CD14-positive monocyte (primary cell): ENCODE data around the gene OR6K3. TPM values are rescaled to one million over a fixed set of nuclear protein-coding genes. Genes with fewer than 3 reads are reported as not detected.
"Not testable (repeated sequence)": the region's sequence is repeated elsewhere in the genome, so short reads cannot be mapped to it uniquely, and the experiment has no call there.

ENCODE experiments used
- DNase-seq, 3 donors: peaks; one replicate each; pipeline ENCODE4 v3.0.0-alpha.2; 2011 to 2022
- H2AFZ ChIP-seq: 2 replicates; pipeline ENCODE4 v1.6.0; 2012; ENCODE audit warnings: mild to moderate bottlenecking, low read depth, low read length, inconsistent platforms; ENCODE audit not compliant: insufficient read depth, poor library complexity, severe bottlenecking
- H3K27ac ChIP-seq, 2 donors: 1 replicate in 1 of 2; 2 replicates in 1 of 2; pipeline ENCODE4 v1.5.1; 2012 to 2013; ENCODE audit warnings: low read length in 2 of 2, control low read depth in 1 of 2, inconsistent platforms in 1 of 2, low read depth in 1 of 2, mild to moderate bottlenecking in 1 of 2
- H3K27me3 ChIP-seq, 2 donors: one replicate each; pipeline versions ENCODE4 v1.6.0 to v1.6.1; 2011 to 2013; ENCODE audit warnings: low read length in 2 of 2; ENCODE audit not compliant: control insufficient read depth in 2 of 2, insufficient read depth in 2 of 2
- H3K36me3 ChIP-seq, 2 donors: replicated peaks in 1 of 2; 1 replicate in 1 of 2; 2 replicates in 1 of 2; pipeline versions ENCODE4 v1.5.1 to v1.6.1; 2012 to 2013; ENCODE audit warnings: low read length in 2 of 2, control low read depth in 1 of 2, inconsistent platforms in 1 of 2, mild to moderate bottlenecking in 1 of 2; ENCODE audit not compliant: insufficient read depth in 2 of 2, control insufficient read depth in 1 of 2
- H3K4me1 ChIP-seq, 2 donors: 1 replicate in 1 of 2; 2 replicates in 1 of 2; pipeline versions ENCODE4 v1.5.1 to v1.6.1; 2012 to 2013; ENCODE audit warnings: low read length in 2 of 2, control low read depth in 1 of 2, inconsistent platforms in 1 of 2, mild to moderate bottlenecking in 1 of 2, moderate library complexity in 1 of 2; ENCODE audit not compliant: insufficient read depth in 2 of 2, control insufficient read depth in 1 of 2
- H3K4me2 ChIP-seq: replicated peaks from 2 replicates; pipeline ENCODE3; 2012; ENCODE audit warnings: low read length, moderate library complexity, mild to moderate bottlenecking; ENCODE audit not compliant: poor library complexity, severe bottlenecking; ENCODE audit errors: extremely low read depth
- H3K4me3 ChIP-seq, 3 experiments: fragments of 200-600 bp in 1 of 3; sonication (generic) in 1 of 3; replicated peaks in 1 of 3; 1 replicate in 2 of 3; 2 replicates in 1 of 3; pipeline ENCODE4 v1.5.1; 2011 to 2013; ENCODE audit warnings: low read length in 3 of 3, mild to moderate bottlenecking in 3 of 3, control low read depth in 2 of 3, low read depth in 2 of 3, inconsistent platforms in 1 of 3, moderate library complexity in 1 of 3
- H3K79me2 ChIP-seq: 2 replicates; pipeline ENCODE4 v1.6.0; 2012; ENCODE audit warnings: mild to moderate bottlenecking, control low read depth, inconsistent platforms, low read length, moderate library complexity; ENCODE audit not compliant: insufficient read depth
- H3K9ac ChIP-seq: 2 replicates; pipeline ENCODE4 v1.6.0; 2017; ENCODE audit warnings: low read length, mild to moderate bottlenecking; ENCODE audit not compliant: insufficient read depth, poor library complexity, severe bottlenecking
- H3K9me3 ChIP-seq, 2 donors: replicated peaks in 1 of 2; 1 replicate in 1 of 2; 2 replicates in 1 of 2; pipeline versions ENCODE4 v1.5.1 to v1.6.1; 2012 to 2013; ENCODE audit warnings: low read length in 2 of 2, control low read depth in 1 of 2; ENCODE audit not compliant: control insufficient read depth in 1 of 2, insufficient read depth in 1 of 2
- H4K20me1 ChIP-seq: 2 replicates; pipeline ENCODE4 v1.6.0; 2012; ENCODE audit warnings: mild to moderate bottlenecking, low read length, control low read depth, moderate library complexity; ENCODE audit not compliant: insufficient read depth
- H3K27ac Mint-ChIP-seq, 7 donors: one replicate each; pipeline ENCODE4 v1.8.0; 2020; ENCODE audit warnings: mild to moderate bottlenecking in 7 of 7, mixed read lengths in 7 of 7, moderate library complexity in 6 of 7, inconsistent platforms in 2 of 7
- H3K27me3 Mint-ChIP-seq, 3 donors: one replicate each; pipeline ENCODE4 v1.8.0; 2021 to 2022; ENCODE audit warnings: low read depth in 3 of 3, mild to moderate bottlenecking in 3 of 3, mixed read lengths in 3 of 3, moderate library complexity in 3 of 3, inconsistent platforms in 1 of 3
- H3K36me3 Mint-ChIP-seq, 2 donors: one replicate each; pipeline ENCODE4 v1.8.0; 2020; ENCODE audit warnings: mixed read lengths in 2 of 2, inconsistent platforms in 1 of 2, mild to moderate bottlenecking in 1 of 2
- H3K4me1 Mint-ChIP-seq: one replicate; pipeline ENCODE4 v1.8.0; 2020; ENCODE audit warnings: mild to moderate bottlenecking, mixed read lengths
- H3K4me3 Mint-ChIP-seq, 2 donors: one replicate each; pipeline ENCODE4 v1.8.0; 2020; ENCODE audit warnings: mild to moderate bottlenecking in 2 of 2, mixed read lengths in 2 of 2, moderate library complexity in 1 of 2
- H3K9me3 Mint-ChIP-seq, 7 donors: one replicate each; pipeline ENCODE4 v1.8.0; 2020 to 2022; ENCODE audit warnings: mixed read lengths in 7 of 7, mild to moderate bottlenecking in 6 of 7, moderate library complexity in 6 of 7, inconsistent platforms in 2 of 7
- WGBS: methylation state at CpG from one replicate; pipeline ENCODE4 v1.1.5; 2013; ENCODE audit warnings: missing lambda C conversion rate; ENCODE audit not compliant: insufficient coverage; 5-methylcytosine and 5-hydroxymethylcytosine counted together
- intact Hi-C, 2 donors: fragments of 100-400 bp; cut with micrococcal nuclease; formaldehyde crosslinking; loops; one replicate each; pipeline versions ENCODE4 v1.15.0 to v1.15.1; 2023
- polyA plus RNA-seq, 3 donors: library from polyadenylated mRNA; depleted of rRNA in 1 of 3; unstranded in 2 of 3; stranded (reverse) in 1 of 3; fragments of 300-500 nt in 2 of 3; fragments of >200 nt in 1 of 3; fragmentation: Illumina TruSeq in 2 of 3; gene quantifications; 1 replicate in 2 of 3; 2 replicates in 1 of 3; pipeline ENCODE4 v1.2.3, GENCODE V29; 2012 to 2021
- TF ChIP-seq, protein P1 (sequence below): fragments of 200-600 bp; IDR thresholded peaks from one replicate; pipeline ENCODE4 v1.8.0; 2022; ENCODE audit warnings: antibody characterized with exemption, mild to moderate bottlenecking

Gene OR6K3
- polyA plus RNA-seq, 3 donors = not detected

DNA sequence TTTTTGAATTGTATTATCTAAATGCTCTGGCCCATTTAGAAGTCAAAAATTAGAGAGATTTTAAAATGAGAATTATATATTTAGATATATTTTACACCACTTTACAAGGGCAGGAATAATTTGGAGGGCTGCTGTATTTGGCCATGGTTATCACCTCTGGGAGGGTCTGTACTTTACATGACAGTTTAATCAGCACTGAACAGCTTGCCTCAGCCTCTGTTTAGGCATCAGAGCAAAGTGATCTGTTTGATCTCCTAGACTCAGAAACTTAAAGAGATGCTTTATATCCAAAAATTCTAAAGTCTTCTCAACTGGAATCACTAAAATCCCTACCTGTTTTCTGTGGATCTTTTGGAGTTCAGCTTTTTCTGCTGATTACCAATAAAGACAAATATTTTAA lies 28.6 kb downstream of the OR6K3 start:
- H3K9me3 Mint-ChIP-seq = peaks cover 3 to 9% (median 7%) of the 10 kb centered on the region in 7 donors
- TF ChIP-seq, protein P1, sequence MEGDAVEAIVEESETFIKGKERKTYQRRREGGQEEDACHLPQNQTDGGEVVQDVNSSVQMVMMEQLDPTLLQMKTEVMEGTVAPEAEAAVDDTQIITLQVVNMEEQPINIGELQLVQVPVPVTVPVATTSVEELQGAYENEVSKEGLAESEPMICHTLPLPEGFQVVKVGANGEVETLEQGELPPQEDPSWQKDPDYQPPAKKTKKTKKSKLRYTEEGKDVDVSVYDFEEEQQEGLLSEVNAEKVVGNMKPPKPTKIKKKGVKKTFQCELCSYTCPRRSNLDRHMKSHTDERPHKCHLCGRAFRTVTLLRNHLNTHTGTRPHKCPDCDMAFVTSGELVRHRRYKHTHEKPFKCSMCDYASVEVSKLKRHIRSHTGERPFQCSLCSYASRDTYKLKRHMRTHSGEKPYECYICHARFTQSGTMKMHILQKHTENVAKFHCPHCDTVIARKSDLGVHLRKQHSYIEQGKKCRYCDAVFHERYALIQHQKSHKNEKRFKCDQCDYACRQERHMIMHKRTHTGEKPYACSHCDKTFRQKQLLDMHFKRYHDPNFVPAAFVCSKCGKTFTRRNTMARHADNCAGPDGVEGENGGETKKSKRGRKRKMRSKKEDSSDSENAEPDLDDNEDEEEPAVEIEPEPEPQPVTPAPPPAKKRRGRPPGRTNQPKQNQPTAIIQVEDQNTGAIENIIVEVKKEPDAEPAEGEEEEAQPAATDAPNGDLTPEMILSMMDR = no peak

DNA sequence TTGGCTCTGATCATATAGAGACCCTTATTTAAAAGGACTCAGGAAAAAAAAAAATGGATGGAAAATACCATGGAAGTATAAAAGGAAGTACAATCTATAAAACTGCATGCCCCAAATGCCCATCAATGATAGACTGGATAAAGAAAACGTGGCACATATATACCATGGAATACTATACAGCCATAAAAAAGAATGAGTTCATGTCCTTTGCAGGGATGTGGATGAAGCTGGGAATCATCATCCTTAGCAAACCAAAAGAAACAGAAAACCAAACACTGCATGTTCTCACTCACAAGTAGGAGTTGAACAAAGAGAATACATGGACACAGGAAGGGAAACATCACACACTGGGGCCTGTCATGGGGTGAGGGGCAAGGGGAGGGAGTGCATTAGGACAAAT lies 29.4 kb downstream of the OR6K3 start:
- H3K27ac ChIP-seq, H3K4me1 Mint-ChIP-seq, DNase-seq, intact Hi-C loops, H4K20me1 ChIP-seq, H3K4me2 ChIP-seq, H2AFZ ChIP-seq, H3K27me3 Mint-ChIP-seq, H3K9ac ChIP-seq, H3K4me1 ChIP-seq, H3K9me3 ChIP-seq, H3K27ac Mint-ChIP-seq, H3K9me3 Mint-ChIP-seq, H3K4me3 ChIP-seq, H3K27me3 ChIP-seq, H3K79me2 ChIP-seq, H3K36me3 Mint-ChIP-seq, H3K4me3 Mint-ChIP-seq, H3K36me3 ChIP-seq: not testable (repeated sequence)
- WGBS = no CpG with 5 or more reads among the region's 1 CpG

More for the DNA sequence above, 28.6 kb downstream of the OR6K3 start:
- Histone ChIP-seq H3K4me1 (peaks cover 0 to 2% of the 10 kb centered on the region in 2 donors), H2AFZ (no peak overlapping the region), H4K20me1 (no peaks in the 10 kb centered on the region), H3K4me2 (no peak overlapping the region), H3K36me3 (no peaks in the 10 kb centered on the region), H3K27ac (no peak overlapping the region), H3K79me2 (no peaks in the 10 kb centered on the region), H3K9ac (no peak overlapping the region), H3K4me3 (no peak overlapping the region), H3K9me3 (no peaks in the 10 kb centered on the region), H3K27me3 (peaks cover 0 to 3% of the 10 kb centered on the region in 2 donors)
- Mint-ChIP-seq H3K36me3 (no peaks in the 10 kb centered on the region), H3K4me1 (peaks cover 1% of the 10 kb centered on the region), H3K4me3 (no peak overlapping the region), H3K27me3 (peaks cover 0 to 4% (median 0%) of the 10 kb centered on the region in 3 donors), H3K27ac (no peak overlapping the region)
- no peak for DNase-seq
- intact Hi-C loops = no loop called here
